OCI-LY7 (cell line): ENCODE results near the gene SORCS3. TPM values are rescaled to one million over a fixed set of nuclear protein-coding genes. Genes with fewer than 3 reads are reported as not detected.

ENCODE experiments used
- BruUV-seq: library from RNA; stranded (reverse); fragments of 400-500 nt; replicated peaks from 2 replicates; lab custom pipeline; 2021; lab: Mats Ljungman, UMichigan
- CTCF ChIA-PET: fragments of 300-600 bp; sonication (Branson Sonifier 250); formaldehyde crosslinking; loops from one replicate; lab custom pipeline; 2022; ENCODE audit warnings: antibody characterized with exemption; ENCODE audit not compliant: unreplicated experiment; lab: Charles Lee
- POLR2A ChIA-PET: fragments of 300-600 bp; sonication (Branson Sonifier 250); formaldehyde crosslinking; loops from one replicate; lab custom pipeline; 2022; ENCODE audit warnings: antibody characterized with exemption; lab: Charles Lee
- DNase-seq: peaks from one replicate; pipeline ENCODE4 v3.0.0-alpha.2; 2015; ENCODE audit warnings: low spot score
- H2AFZ ChIP-seq: fragments of 200-600 bp; sonication (generic), shearing (Covaris generic); 2 replicates; pipeline ENCODE4 v1.6.1; 2014; ENCODE audit warnings: mild to moderate bottlenecking, antibody characterized with exemption, low read length, moderate library complexity
- H3K27ac ChIP-seq: fragments of 200-600 bp; sonication (generic); 2 replicates; pipeline ENCODE4 v1.5.1; 2014; ENCODE audit warnings: mixed run types, low read depth, mild to moderate bottlenecking, moderate library complexity, low read length, inconsistent platforms; ENCODE audit not compliant: poor library complexity, severe bottlenecking
- H3K36me3 ChIP-seq: fragments of 200-600 bp; sonication (generic); 2 replicates; pipeline ENCODE4 v1.6.1; 2014; ENCODE audit warnings: mild to moderate bottlenecking, antibody characterized with exemption, low read length, moderate library complexity, mixed read lengths; ENCODE audit not compliant: insufficient read depth
- H3K4me1 ChIP-seq: fragments of 200-600 bp; sonication (generic); 2 replicates; pipeline ENCODE4 v1.5.1; 2014; ENCODE audit warnings: mild to moderate bottlenecking, low read length; ENCODE audit not compliant: insufficient read depth, poor library complexity, severe bottlenecking
- H3K4me2 ChIP-seq: fragments of 200-600 bp; sonication (generic); 2 replicates; pipeline ENCODE4 v1.6.1; 2014; ENCODE audit warnings: mild to moderate bottlenecking, low read length
- H3K4me3 ChIP-seq: fragments of 200-600 bp; sonication (generic); 2 replicates; pipeline ENCODE4 v1.5.1; 2014; ENCODE audit warnings: mild to moderate bottlenecking, low read depth, low read length; ENCODE audit not compliant: poor library complexity, severe bottlenecking
- H3K79me2 ChIP-seq: fragments of 200-600 bp; sonication (generic); 2 replicates; pipeline ENCODE4 v1.6.1; 2016; ENCODE audit warnings: low read depth, mild to moderate bottlenecking, low read length, moderate library complexity, mixed read lengths; ENCODE audit not compliant: insufficient read depth
- H3K9me2 ChIP-seq: fragments of 200-600 bp; sonication (generic); 2 replicates; pipeline ENCODE4 v1.6.1; 2016; ENCODE audit warnings: mild to moderate bottlenecking, low read length, mixed read lengths; ENCODE audit not compliant: insufficient read depth
- H3K9me3 ChIP-seq: fragments of 200-600 bp; sonication (generic); 2 replicates; pipeline ENCODE4 v1.6.1; 2014; ENCODE audit warnings: mild to moderate bottlenecking, mixed run types, low read length, mixed read lengths
- H4K20me1 ChIP-seq: fragments of 200-600 bp; sonication (generic); 2 replicates; pipeline ENCODE4 v1.6.1; 2014; ENCODE audit warnings: mild to moderate bottlenecking, antibody characterized with exemption, low read length, moderate library complexity, mixed read lengths; ENCODE audit not compliant: insufficient read depth
- EZH2phosphoT487 ChIP-seq: fragments of 200-600 bp; sonication (generic); IDR thresholded peaks from 2 replicates; pipeline ENCODE4 v1.6.1; 2018; ENCODE audit warnings: low read depth, borderline replicate concordance, mild to moderate bottlenecking, mixed run types, antibody characterized with exemption, low read length, moderate library complexity, mixed read lengths
- intact Hi-C: fragments of 100-400 bp; cut with micrococcal nuclease; formaldehyde crosslinking; loops from one replicate; pipeline ENCODE4 v1.10.0; 2022; ENCODE audit not compliant: unreplicated experiment
- total RNA-seq, 2 experiments: library from RNA; depleted of rRNA in 1 of 2; stranded (reverse); fragments of >200 nt in 1 of 2; shearing (Covaris generic) in 1 of 2; gene quantifications; 2 replicates each; pipeline ENCODE4 v1.2.3, GENCODE V29; 2014 to 2022
- TF ChIP-seq, protein P1 (sequence below): fragments of 200-600 bp; sonication (generic); conservative IDR thresholded peaks from 2 replicates; pipeline ENCODE4 v1.5.1; 2014; ENCODE audit warnings: mild to moderate bottlenecking, antibody characterized with exemption, low read length, moderate library complexity, mixed read lengths

The SORCS3 gene
- total RNA-seq, 2 experiments from 2014 or later: not detected

DNA sequence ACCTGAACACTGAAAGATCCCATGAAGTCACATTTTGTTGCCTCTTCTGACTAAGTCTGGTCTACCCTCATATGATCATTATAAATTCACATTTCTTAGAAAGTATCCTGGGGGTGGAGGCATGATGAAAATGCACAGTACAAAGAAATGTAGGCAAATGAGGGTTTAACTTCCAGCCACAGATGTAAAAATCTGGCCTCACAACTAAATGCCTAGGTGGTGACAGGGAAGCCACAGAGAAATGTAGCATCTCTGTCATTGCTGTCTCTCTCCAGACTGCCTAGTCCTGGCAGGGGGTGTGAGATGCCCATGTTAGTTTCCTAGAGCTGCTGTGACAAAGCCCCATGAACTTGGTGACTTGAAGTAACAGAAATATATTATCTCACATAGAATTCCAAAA is 395.9 kb downstream of the SORCS3 start:
- intact Hi-C loops: no loop called here

DNA sequence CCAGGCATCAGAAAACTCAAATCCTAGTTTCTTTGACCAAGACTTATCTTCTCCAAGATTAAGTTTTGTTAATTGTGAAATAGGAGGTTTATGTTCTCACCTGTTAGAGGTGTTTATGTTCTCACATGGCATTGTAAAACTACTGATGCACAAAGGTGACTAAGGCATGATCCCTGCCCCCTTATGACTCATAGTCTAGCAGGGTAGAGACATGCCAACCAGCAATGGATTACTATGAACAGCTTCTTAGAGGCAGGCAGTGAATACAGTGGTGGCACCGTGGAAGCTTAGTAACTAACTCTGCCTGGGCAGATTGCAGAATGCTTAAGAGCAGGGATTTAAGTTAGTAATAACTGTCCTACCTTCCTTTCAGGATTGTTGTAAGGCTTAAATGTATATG is 400.9 kb downstream of the SORCS3 start:
- Histone ChIP-seq H4K20me1 (no peaks in the 10 kb centered on the region), H3K4me1 (no peaks in the 10 kb centered on the region), H3K36me3 (no peaks in the 10 kb centered on the region), H3K4me2 (no peak overlapping the region), H2AFZ (no peak overlapping the region), H3K9me2 (no peaks in the 10 kb centered on the region), H3K4me3 (no peak overlapping the region), H3K9me3 (no peaks in the 10 kb centered on the region), H3K27ac (no peak overlapping the region), H3K79me2 (no peaks in the 10 kb centered on the region)
- ChIA-PET CTCF (no interaction called here), POLR2A (no interaction called here)
- no TSS peak for BruUV-seq
- intact Hi-C loops: no loop called here
- no peak for DNase-seq
- TF ChIP-seq, protein P1, sequence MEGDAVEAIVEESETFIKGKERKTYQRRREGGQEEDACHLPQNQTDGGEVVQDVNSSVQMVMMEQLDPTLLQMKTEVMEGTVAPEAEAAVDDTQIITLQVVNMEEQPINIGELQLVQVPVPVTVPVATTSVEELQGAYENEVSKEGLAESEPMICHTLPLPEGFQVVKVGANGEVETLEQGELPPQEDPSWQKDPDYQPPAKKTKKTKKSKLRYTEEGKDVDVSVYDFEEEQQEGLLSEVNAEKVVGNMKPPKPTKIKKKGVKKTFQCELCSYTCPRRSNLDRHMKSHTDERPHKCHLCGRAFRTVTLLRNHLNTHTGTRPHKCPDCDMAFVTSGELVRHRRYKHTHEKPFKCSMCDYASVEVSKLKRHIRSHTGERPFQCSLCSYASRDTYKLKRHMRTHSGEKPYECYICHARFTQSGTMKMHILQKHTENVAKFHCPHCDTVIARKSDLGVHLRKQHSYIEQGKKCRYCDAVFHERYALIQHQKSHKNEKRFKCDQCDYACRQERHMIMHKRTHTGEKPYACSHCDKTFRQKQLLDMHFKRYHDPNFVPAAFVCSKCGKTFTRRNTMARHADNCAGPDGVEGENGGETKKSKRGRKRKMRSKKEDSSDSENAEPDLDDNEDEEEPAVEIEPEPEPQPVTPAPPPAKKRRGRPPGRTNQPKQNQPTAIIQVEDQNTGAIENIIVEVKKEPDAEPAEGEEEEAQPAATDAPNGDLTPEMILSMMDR: no peak
- no peak for TF ChIP-seq EZH2phosphoT487

More for the DNA sequence above, 395.9 kb downstream of the SORCS3 start:
- H3K4me1 ChIP-seq: no peaks in the 10 kb centered on the region
- H3K79me2 ChIP-seq: no peaks in the 10 kb centered on the region
- no peaks in the 10 kb centered on the region for H4K20me1 ChIP-seq
- no peaks in the 10 kb centered on the region for H3K36me3 ChIP-seq
- no peak for DNase-seq
- H3K27ac ChIP-seq: no peak overlapping the region
- TF ChIP-seq, protein P1: no peak
- TF ChIP-seq EZH2phosphoT487: no peak
- POLR2A ChIA-PET: no interaction called here
- no peaks in the 10 kb centered on the region for H3K9me3 ChIP-seq
- no peak overlapping the region for H3K4me2 ChIP-seq
- no TSS peak for BruUV-seq
- CTCF ChIA-PET: no interaction called here
- no peak overlapping the region for H3K4me3 ChIP-seq
- no peak overlapping the region for H2AFZ ChIP-seq
- no peaks in the 10 kb centered on the region for H3K9me2 ChIP-seq

DNA sequence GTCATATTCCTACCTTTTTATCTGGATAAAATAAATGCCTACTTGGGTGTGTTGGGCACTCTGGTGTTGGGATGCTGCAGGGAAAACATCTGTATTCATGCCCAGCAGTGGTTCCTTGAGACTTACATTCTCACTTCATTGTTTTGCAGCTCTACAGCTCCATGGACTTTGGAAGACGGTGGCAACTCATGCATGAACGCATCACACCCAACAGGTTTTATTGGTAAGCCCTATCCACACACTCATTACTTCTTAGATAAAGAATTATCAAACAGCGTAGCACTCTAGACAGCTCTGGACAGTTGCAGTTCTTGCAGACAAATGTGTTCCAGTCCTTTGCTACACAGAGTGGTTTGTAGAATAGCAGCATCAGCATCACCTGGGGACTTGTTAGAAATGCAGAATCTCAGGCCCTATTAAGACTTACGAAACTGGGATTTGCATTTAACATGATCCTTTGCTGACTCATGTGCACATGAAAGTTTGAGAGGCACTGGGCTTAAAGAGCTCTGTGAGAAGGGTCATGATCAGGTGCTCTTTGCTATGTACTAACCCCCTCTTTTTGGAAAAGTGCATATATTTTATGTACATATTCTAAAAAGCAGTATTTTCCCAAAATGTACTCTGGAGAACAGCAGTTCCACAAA is 401.9 kb downstream of the SORCS3 start:
- Histone ChIP-seq H3K9me2 (no peaks in the 10 kb centered on the region), H3K36me3 (no peaks in the 10 kb centered on the region), H3K27ac (no peak overlapping the region), H3K4me1 (no peaks in the 10 kb centered on the region), H2AFZ (no peak overlapping the region), H3K9me3 (no peaks in the 10 kb centered on the region), H3K79me2 (no peaks in the 10 kb centered on the region), H4K20me1 (no peaks in the 10 kb centered on the region), H3K4me2 (no peak overlapping the region), H3K4me3 (no peak overlapping the region)
- ChIA-PET CTCF (no interaction called here), POLR2A (no interaction called here)
- intact Hi-C loops: no loop called here
- DNase-seq: no peak
- BruUV-seq: no TSS peak
- TF ChIP-seq, protein P1: no peak
- TF ChIP-seq EZH2phosphoT487: no peak
